GM12872 (cell line): Measurements from ENCODE around the gene PVALB.

Source experiments
- TF ChIP-seq, protein P1 (sequence below): IDR thresholded peaks from 3 replicates; pipeline ENCODE4 v1.5.1; 2011; ENCODE audit warnings: low read depth, mild to moderate bottlenecking, low read length, moderate library complexity; ENCODE audit not compliant: insufficient read depth

The PVALB gene

GRCh38 chr22:36840106-36840505 lies 23.3 kb upstream of the PVALB start:
- TF ChIP-seq, protein P1, sequence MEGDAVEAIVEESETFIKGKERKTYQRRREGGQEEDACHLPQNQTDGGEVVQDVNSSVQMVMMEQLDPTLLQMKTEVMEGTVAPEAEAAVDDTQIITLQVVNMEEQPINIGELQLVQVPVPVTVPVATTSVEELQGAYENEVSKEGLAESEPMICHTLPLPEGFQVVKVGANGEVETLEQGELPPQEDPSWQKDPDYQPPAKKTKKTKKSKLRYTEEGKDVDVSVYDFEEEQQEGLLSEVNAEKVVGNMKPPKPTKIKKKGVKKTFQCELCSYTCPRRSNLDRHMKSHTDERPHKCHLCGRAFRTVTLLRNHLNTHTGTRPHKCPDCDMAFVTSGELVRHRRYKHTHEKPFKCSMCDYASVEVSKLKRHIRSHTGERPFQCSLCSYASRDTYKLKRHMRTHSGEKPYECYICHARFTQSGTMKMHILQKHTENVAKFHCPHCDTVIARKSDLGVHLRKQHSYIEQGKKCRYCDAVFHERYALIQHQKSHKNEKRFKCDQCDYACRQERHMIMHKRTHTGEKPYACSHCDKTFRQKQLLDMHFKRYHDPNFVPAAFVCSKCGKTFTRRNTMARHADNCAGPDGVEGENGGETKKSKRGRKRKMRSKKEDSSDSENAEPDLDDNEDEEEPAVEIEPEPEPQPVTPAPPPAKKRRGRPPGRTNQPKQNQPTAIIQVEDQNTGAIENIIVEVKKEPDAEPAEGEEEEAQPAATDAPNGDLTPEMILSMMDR: no peak

DNA sequence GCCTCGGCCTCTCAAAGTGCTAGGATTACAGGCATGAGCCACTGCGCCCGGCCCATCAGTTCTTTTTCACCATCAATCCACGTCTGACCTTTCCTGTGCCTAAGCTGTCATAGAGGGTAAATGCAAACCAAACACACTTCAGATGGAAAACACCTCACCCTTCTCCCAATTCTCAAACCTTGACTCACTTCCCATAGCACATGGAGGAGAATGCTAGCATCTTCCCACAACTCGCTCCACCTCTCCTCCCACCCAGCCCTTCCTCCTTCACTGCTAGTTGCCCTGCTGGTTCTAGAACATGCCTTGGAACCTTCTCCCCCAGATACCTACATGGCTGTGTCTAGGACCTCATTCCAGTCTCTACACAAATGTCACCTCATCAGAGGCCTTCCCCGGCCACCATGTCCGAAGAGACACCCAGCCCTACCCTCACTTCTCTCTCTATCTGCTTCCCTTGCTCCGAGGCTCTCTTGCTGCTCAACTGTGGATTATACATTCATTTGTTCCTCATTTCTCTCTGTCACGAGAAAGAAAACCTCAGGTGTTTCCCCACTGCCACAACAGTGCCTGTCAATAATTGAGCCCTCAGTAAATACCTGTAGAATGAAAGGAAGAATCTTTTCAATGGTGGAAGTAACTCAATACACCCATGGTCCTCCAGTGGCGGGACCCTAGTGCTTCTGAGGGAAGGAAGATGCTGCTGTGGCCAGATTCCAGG lies 22.7 kb upstream of the PVALB start:
- TF ChIP-seq, protein P1: no peak

- TF ChIP-seq, protein P1: no peak
Measured at GRCh38 chr22:36838119-36839030, 21.5 kb upstream of the PVALB start.

DNA sequence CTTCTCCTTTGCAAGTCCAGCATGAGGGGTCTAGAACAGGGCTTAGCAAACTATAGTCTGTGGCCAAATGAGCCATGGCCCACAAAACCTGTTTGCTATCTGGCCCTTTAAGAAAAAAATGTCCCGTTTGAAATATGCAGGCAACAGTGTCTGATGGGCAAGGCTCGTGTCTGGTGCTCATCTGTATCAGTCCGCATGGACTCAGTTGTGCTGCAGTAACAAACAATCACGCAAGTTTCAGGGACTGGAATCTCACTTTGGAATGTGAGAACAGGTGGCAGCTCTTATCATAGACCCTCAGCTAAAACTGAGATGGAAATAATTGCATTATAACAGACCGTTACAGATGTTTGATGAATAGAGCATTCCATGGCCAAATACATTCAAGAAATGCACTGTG lies 19.1 kb upstream of the PVALB start:
- TF ChIP-seq, protein P1: no peak

DNA sequence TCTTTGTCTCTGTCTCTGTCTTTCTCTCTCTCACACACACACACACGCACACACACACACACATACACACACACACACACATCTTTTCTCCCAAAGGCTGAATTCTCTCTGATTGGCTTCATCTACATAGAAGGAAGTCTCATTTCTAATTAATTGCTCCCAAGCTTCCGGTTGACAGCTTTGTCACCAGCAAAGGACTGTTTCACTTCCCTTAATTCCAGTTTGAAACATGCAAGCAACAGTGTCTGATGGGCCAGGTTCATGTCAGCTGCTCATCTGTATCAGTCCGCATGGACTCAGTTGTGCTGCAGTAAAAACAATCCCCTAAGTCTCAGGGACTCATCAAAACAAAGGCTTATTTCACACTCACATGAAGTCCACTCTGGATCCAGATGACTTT lies 16.2 kb upstream of the PVALB start:
- TF ChIP-seq, protein P1: no peak

DNA sequence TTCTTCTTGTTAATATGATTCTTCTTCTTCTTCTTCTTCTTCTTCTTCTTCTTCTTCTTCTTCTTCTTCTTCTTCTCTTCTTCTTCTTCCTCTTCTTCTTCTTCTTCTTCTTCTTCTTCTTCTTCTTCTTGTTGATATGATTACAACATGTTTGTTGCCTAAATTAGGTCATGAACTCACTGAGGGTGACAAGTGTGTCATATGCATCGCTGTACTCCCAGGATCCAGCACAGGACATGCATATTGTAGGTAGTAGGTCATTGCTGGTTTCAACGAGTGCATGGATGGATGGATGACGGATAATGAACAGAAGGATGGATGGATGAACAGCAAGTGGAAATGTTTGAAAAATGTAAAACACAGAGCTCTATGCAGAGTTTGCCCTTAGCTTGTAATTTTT lies 14.9 kb upstream of the PVALB start:
- TF ChIP-seq, protein P1: no peak

DNA sequence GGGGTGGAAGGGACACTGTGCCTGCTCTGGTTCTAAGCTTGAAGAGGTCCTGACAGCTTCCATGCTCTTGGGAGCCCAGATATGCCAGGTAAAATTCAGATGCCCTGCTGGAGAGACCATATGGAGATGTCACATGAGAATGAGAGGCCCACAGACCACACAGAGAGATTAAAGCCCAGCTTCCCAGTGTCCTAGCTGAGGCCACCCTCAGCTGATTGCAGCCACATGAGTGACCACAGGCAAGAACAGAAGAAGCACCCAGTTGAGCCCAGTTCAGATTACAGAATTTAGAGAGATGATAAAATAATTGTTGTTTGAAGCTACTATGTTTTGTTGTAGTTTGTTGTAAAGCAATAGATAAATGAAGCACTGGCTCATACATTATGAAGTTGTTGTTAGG lies 14.4 kb upstream of the PVALB start:
- TF ChIP-seq, protein P1: no peak
